Large intestine (tissue), 12 donors: ENCODE data around the gene BRD1. TPM values are rescaled to one million over a fixed set of nuclear protein-coding genes. Genes with fewer than 3 reads are reported as not detected.

Source experiments
- DNase-seq, 2 donors: peaks; one replicate each; pipeline versions ENCODE4 v3.0.0 to v3.0.0-alpha.2; 2013
- H3K27ac ChIP-seq: one replicate; pipeline ENCODE4 v1.5.1; 2013; ENCODE audit warnings: low read length
- H3K27me3 ChIP-seq: 2 replicates; pipeline ENCODE4 v1.6.1; 2013; ENCODE audit warnings: low read length; ENCODE audit not compliant: control insufficient read depth, insufficient read depth
- H3K36me3 ChIP-seq: 2 replicates; pipeline ENCODE4 v1.6.1; 2013; ENCODE audit warnings: low read length; ENCODE audit not compliant: control insufficient read depth, insufficient read depth
- H3K4me1 ChIP-seq: one replicate; pipeline ENCODE4 v1.6.1; 2013; ENCODE audit warnings: low read length; ENCODE audit not compliant: control insufficient read depth, insufficient read depth
- H3K4me3 ChIP-seq: one replicate; pipeline ENCODE4 v1.5.1; 2013; ENCODE audit warnings: low read length
- H3K9me3 ChIP-seq: one replicate; pipeline ENCODE4 v1.6.1; 2013; ENCODE audit warnings: mild to moderate bottlenecking, low read depth, low read length, moderate library complexity; ENCODE audit not compliant: control insufficient read depth
- WGBS: methylation state at CpG from one replicate; pipeline ENCODE4 v1.1.5; 2013; ENCODE audit warnings: low lambda C conversion rate; ENCODE audit not compliant: insufficient coverage; 5-methylcytosine and 5-hydroxymethylcytosine counted together
- long read RNA-seq, 11 donors: transcript quantifications; one replicate each; lab custom pipeline, GENCODE V29; 2026
- polyA plus RNA-seq: library from polyadenylated mRNA; unstranded; fragments of 120-200 nt; gene quantifications from one replicate; pipeline ENCODE4 v1.2.1, GENCODE V29; 2013

Gene BRD1
- 36.8 TPM for polyA plus RNA-seq
- long read RNA-seq, donor 1: 0 reads
- long read RNA-seq, donor 2, full-length matches to known transcripts: 1 of 22 reads
- long read RNA-seq, donor 2, partial matches to known transcripts: 21 of 22 reads
- long read RNA-seq, donor 2, other reads (novel, unspliced or antisense): 0 of 22 reads
- long read RNA-seq, donor 3, full-length matches to known transcripts: 2 of 7 reads
- long read RNA-seq, donor 3, partial matches to known transcripts: 5 of 7 reads
- long read RNA-seq, donor 3, other reads (novel, unspliced or antisense): 0 of 7 reads
- long read RNA-seq, donor 4: 0 reads
- long read RNA-seq, donor 5: 0 reads
- long read RNA-seq, donor 6, partial matches to known transcripts: 6 of 6 reads
- long read RNA-seq, donor 6, other reads (novel, unspliced or antisense): 0 of 6 reads
- long read RNA-seq, donor 7: 0 reads
- long read RNA-seq, donor 8, partial matches to known transcripts: 6 of 6 reads
- long read RNA-seq, donor 8, other reads (novel, unspliced or antisense): 0 of 6 reads
- long read RNA-seq, donor 9, full-length matches to known transcripts: 1 of 6 reads
- long read RNA-seq, donor 9, partial matches to known transcripts: 5 of 6 reads
- long read RNA-seq, donor 9, other reads (novel, unspliced or antisense): 0 of 6 reads
- long read RNA-seq, donor 10, partial matches to known transcripts: 5 of 5 reads
- long read RNA-seq, donor 10, other reads (novel, unspliced or antisense): 0 of 5 reads
- long read RNA-seq, donor 11, full-length matches to known transcripts: 2 of 2 reads
- long read RNA-seq, donor 11, partial matches to known transcripts: 0 of 2 reads
- long read RNA-seq, donor 11, other reads (novel, unspliced or antisense): 0 of 2 reads

DNA sequence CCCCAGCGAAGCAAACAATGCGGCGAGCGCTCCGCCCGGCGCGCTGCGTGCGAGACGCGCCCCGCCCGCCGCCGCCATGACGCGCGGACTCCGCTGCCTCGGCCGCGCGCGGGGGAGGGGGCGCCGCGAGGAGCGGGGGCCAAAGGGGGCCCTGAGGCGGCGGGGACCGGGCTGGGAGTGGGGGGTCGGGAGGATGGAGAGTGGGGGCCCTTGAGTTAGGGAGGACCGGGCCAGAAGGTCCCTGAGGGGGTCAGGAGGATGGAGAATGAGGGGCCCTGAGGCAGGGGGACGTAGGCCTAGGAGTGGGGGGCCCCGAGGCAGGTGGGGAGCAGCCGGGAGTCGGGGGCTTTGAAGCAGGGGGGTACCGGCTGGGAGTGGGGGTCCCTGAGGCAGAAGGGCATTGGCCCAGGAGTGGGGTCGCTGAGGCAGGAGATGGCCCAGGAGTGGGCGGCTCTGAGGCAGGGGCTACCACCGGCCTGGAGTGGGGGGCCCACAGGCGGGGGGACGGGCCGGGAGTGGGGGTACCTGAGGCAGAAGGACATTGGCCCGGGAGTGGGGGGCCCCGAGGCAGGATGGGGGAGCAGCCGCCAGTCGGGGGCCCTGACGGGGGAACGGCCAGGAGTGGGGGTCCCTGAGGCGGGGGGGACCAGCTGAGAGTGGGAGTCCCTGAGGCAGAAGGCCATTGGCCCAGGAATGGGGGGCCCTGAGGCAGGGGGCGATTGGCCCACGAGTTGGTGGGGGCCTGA, at the start of gene BRD1:
BRD1 (minus strand) TSS at position 21 of the 746 bp plus-strand sequence. CDS start 3,556 bp downstream, outside the sequence.
- Histone ChIP-seq H3K4me1 (peaks cover 21% of the 10 kb centered on the region), H3K27ac (peak within 1 kb of the TSS; percentile 53), H3K4me3 (peak within 1 kb of the TSS; percentile 63), H3K9me3 (peaks cover 16% of the 10 kb centered on the region), H3K36me3 (peaks cover 20% of the 10 kb centered on the region), H3K27me3 (no peaks in the 10 kb centered on the region)
- no CpG with 5 or more reads among the region's 54 CpGs for WGBS
- peak in 1 of 2 donors; percentile 69 for DNase-seq

DNA sequence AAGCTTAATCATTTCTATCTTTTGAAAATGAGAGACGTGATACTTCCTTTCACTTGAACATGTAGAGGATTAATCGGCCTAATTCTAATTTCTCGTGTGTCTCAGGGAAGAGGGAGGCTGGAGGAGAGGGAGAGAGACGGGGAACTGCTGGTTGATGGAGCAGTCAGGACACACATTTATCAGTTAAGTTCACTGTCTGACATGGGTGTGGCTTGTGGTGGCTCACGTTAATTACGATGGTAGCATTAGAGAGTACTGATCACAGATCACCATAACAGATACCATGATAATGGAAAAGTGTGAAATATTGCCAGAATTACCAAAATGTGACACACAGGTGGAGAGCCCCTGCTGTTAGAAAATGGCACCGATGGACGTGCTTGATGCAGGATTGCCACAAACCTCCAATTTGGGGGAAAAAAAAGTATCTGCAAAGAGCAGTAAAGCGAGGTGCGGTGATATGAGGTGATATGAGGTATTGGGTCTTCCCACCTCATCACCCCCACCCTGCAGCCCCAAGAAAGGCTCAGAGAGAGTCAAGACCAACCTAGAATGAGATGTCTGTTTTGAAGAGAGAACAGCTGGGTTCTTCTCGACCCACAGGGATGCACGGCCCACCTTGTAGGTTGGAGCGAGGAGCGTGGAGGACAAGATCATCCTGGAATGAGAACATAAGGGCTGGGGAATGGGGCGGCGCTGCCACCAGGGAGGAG, 45.7 kb upstream of the BRD1 start:
- H3K36me3 ChIP-seq: peaks cover 7% of the 10 kb centered on the region
- peaks cover 19% of the 10 kb centered on the region for H3K9me3 ChIP-seq
- 86% methylated on average over 4 of the region's 16 CpGs for WGBS
- no peaks in the 10 kb centered on the region for H3K4me1 ChIP-seq
- DNase-seq: no peak
- H3K4me3 ChIP-seq: no peak overlapping the region
- no peak overlapping the region for H3K27ac ChIP-seq
- no peaks in the 10 kb centered on the region for H3K27me3 ChIP-seq

DNA sequence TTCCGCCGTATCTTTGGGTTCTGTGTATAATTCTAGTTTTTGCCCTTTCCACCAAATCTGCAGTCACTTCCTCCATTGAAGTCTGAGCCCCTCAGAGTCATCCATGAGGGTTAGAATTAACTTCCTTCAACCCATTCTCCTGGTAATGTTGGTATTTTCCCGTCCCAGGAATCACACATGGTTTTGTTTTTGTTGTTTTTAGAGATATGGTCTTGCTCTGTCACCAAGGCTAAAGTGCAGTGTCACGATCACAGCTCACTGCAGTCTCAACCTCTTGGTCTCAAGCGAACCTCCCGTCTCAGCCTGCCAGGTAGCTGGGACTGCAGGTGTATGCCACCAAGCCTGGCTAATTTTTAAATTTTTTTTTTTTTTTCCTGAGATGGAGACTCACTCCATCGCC, 44.7 kb upstream of the BRD1 start:
- Histone ChIP-seq H3K27ac (no peak overlapping the region), H3K27me3 (no peaks in the 10 kb centered on the region), H3K36me3 (peaks cover 5% of the 10 kb centered on the region), H3K4me1 (no peaks in the 10 kb centered on the region), H3K9me3 (peaks cover 19% of the 10 kb centered on the region), H3K4me3 (no peak overlapping the region)
- 100% methylated on average over 3 of the region's 7 CpGs for WGBS
- DNase-seq: no peak

DNA sequence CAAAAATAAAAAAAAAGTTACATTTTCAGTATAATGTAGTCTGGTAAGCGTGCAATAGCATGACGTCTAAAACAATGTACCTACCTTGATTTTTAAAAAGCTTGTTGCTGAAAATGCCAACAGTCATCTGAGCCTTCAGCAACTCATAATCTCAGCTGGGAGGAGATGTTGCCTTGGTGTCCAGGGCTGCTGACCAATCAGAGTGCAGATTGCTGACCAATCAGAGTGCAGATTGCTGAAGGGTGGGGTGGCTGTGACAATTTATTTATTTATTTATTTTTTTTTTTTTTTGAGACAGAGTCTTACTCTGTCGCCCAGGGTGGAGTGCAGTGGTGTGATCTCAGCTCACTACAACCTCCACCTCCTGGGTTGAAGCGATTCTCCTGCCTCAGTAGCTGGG, 43.8 kb upstream of the BRD1 start:
- Histone ChIP-seq H3K27ac (no peak overlapping the region), H3K27me3 (no peaks in the 10 kb centered on the region), H3K4me1 (no peaks in the 10 kb centered on the region), H3K36me3 (peaks cover under 1% of the 10 kb centered on the region), H3K9me3 (peaks cover 27% of the 10 kb centered on the region), H3K4me3 (no peak overlapping the region)
- no CpG with 5 or more reads among the region's 4 CpGs for WGBS
- no peak for DNase-seq

DNA sequence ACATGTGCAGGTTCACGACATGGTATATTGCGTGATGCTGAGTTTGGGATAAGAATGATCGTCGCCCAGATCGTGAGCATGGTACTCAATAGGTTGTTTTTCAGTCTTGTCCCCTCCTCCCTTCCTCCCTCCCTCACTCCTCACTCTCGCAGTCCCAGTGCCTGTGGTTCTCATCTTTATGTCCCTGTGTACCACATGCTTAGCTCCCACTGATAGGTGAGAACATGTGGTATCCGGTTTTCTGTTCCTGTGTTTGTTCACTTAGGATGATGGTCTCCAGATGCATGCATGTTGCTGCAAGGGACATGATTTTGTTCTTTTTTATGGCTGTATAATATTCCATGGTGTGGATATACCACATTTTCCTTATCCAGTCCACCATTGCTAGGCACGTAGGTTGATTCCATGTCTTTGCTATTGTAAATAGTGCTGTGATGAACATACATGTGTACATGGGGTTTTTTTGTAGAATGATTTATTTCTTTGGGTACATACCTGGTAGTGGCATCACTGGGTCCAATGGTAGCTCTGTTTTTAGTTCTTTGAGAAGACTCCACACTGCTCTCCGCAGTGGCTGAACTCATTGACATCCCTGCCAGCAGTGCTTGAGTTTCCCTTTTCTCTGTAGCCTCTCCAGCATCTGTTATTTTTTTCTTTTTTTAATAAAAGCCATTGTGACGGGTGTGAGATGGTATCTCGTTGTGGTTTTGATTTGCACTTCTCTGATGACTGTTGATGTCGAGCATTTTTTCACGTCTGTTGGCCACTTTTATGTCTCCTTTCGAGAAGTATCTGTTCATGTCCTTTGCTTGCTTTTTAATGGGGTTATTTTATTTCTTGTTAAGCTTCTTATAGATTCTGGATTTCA, 42.4 kb upstream of the BRD1 start:
- Histone ChIP-seq H3K27me3 (no peaks in the 10 kb centered on the region), H3K4me3 (no peak overlapping the region), H3K4me1 (no peaks in the 10 kb centered on the region), H3K9me3 (peaks cover 35% of the 10 kb centered on the region), H3K27ac (no peak overlapping the region), H3K36me3 (no peaks in the 10 kb centered on the region)
- 95% methylated on average over 4 of the region's 14 CpGs for WGBS
- DNase-seq: no peak

DNA sequence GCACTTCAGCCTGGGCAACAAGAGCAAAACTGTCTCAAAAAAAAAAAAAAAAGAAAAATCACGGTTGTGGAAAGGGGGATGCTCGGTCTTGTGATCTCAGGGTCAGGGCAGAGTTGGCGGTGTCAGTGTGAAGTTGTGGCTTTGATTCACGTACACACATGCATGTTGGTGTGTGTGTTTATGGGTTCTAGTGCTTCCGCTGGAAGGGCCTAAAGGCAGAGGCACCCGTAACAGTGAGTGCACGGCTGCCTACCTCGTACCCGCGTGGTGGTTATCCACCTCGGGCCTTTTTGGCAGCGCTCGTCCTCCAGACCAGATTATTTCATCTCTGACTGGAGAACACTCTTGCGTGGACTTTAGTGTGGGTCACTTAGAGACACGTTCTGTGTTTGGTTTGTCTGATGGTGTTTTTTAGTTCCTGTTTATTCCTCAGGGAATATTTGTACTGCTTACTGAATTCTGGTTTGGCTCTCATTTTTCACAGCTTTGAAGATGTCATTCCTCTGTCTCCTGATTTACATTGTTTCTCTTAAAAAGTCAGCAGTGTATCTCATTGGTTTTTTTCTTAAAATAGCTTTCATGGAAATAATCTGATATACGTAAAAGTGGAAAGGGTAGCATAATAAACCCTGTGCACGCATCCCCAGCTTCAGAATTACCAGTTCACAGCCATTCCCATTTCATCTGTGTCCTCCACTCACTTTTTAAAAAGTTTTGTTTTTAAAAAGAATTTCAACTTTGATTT, 41.6 kb upstream of the BRD1 start:
- DNase-seq: no peak
- Histone ChIP-seq H3K9me3 (peaks cover 36% of the 10 kb centered on the region), H3K36me3 (no peaks in the 10 kb centered on the region), H3K27ac (no peak overlapping the region), H3K4me1 (no peaks in the 10 kb centered on the region), H3K27me3 (no peaks in the 10 kb centered on the region), H3K4me3 (no peak overlapping the region)
- no CpG with 5 or more reads among the region's 17 CpGs for WGBS

DNA sequence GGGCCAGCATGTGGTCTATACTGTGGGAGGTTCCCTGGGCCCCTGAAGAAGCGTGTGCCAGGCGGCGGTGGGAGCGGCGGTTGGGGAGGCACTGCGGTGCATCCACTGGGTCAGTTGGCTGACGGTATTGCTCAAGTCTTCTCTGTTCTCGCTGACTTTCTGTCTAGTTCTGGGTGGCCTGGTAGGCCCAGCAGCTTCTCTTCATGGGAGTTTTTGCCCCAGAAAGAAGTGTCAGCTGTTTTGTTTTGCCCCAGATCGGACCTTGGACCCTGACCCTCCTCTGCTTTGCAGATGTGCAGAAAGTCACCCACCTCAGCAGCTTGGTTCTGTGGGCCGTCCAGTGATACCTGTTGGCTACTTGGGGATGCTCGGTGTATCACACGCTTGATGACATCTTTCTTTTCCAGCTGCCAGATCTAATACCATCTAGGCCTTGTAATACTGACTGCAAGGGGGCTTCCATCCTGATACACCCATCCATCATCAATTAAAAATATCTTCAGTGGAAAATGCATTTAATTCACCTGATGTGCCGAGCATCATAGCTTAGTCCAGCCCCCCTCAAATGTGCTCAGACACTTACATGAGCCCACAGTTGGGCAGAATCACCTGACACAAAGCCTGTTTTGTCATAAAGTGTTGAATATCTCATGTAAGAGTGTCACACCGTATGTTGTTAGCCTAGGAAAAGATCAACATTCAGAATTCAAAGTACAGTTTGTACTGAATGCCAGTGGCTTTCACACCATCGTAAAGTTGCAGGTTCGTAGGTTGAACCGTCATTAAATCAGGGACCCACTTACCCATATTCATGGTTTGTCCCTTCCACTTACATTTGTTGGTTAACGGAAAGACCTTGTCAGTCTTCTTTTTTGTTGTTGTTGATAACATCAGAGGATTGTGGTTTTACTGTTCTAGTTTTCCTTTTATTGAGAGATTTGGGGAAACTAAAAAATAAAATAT, 39.9 kb upstream of the BRD1 start:
- Histone ChIP-seq H3K4me1 (no peaks in the 10 kb centered on the region), H3K27ac (no peak overlapping the region), H3K36me3 (no peaks in the 10 kb centered on the region), H3K4me3 (no peak overlapping the region), H3K9me3 (peaks cover 36% of the 10 kb centered on the region), H3K27me3 (no peaks in the 10 kb centered on the region)
- DNase-seq: no peak
- no CpG with 5 or more reads among the region's 18 CpGs for WGBS

DNA sequence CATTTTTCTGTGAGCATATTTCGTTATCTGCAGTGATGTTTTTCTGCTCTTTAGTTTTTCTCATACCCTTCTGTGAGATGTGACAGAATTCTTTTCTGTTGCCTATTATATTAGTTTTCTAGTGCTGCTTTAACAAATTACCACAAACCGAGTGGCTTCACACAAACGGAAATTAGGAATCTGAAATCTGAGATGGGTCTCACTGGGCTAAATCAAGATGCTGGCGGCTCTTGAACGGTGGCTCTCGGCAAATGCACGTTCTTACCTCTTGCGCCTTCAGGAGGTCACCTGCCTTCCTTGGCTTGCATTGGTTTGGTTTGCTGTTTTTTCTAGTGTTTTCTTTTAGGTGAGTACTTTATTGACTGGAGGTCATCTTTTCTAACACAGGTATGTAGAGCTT, 39.0 kb upstream of the BRD1 start:
- Histone ChIP-seq H3K27me3 (no peaks in the 10 kb centered on the region), H3K9me3 (peaks cover 36% of the 10 kb centered on the region), H3K27ac (no peak overlapping the region), H3K4me3 (no peak overlapping the region), H3K36me3 (no peaks in the 10 kb centered on the region), H3K4me1 (no peaks in the 10 kb centered on the region)
- 100% methylated on average over 3 of the region's 8 CpGs for WGBS
- DNase-seq: no peak
